ENCODE results near the gene TRIP10. TPM values are rescaled to one million over a fixed set of nuclear protein-coding genes. Genes with fewer than 3 reads are reported as not detected.
"Not testable (repeated sequence)": the region's sequence is repeated elsewhere in the genome, so short reads cannot be mapped to it uniquely, and the experiment has no call there.

TRIP10 gene
- total and polyA plus RNA-seq, 4 donors: 60.8 to 97.3 (median 79.8) TPM

DNA sequence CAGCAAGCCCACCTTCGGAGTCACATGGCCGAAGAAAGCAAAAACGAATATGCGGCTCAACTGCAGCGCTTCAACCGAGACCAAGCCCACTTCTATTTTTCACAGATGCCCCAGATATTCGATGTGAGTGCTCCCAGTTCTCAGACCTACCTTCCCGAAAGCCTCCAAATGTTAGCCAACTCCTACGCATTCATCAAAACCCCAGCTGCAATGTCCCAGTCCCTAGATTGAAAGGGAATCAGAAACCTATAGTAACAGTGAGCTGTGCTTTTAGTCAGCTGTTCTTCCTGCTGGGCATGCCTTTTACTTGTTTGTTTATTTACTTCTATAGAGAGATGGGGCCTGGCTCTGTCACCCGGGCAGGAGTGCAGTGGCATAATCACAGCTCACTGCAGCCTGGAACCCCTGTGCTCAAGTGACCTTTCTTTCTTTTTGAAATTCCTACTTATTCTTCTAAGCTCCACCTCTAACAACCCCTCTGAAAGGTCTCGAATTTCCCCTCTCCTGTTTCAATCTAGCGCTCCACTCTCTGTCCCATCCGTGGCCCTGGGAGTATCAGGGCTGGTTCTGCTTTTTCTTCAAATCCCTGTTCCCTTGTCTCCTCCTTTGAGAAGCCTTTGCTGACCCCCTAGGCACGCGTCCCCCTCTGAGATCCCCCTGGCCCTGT lies 4.4 kb downstream of the TRIP10 start:
- no peaks in the 10 kb centered on the region for H3K9me3 ChIP-seq (ENCODE audit: control insufficient read depth in 4 of 4, insufficient read depth in 3 of 4, low read length in 3 of 4)
- H3K9ac ChIP-seq (ENCODE audit: insufficient read depth in 1 of 2, low read length in 2 of 2): no peak overlapping the region
- peaks cover 0 to 50% (median 21%) of the 10 kb centered on the region in 5 donors for H3K4me1 ChIP-seq (ENCODE audit: control insufficient read depth in 5 of 5, insufficient read depth in 5 of 5, low read length in 5 of 5)
- WGBS, 2 donors: 84 to 92% methylated on average over 15 of the region's 15 CpGs
- H3K4me3 ChIP-seq: no peak overlapping the region
- peaks cover 18 to 41% (median 27%) of the 10 kb centered on the region in 4 donors for H3K36me3 ChIP-seq (ENCODE audit: control insufficient read depth in 4 of 4, insufficient read depth in 4 of 4, low read length in 4 of 4)
- TF ChIP-seq, protein P1, sequence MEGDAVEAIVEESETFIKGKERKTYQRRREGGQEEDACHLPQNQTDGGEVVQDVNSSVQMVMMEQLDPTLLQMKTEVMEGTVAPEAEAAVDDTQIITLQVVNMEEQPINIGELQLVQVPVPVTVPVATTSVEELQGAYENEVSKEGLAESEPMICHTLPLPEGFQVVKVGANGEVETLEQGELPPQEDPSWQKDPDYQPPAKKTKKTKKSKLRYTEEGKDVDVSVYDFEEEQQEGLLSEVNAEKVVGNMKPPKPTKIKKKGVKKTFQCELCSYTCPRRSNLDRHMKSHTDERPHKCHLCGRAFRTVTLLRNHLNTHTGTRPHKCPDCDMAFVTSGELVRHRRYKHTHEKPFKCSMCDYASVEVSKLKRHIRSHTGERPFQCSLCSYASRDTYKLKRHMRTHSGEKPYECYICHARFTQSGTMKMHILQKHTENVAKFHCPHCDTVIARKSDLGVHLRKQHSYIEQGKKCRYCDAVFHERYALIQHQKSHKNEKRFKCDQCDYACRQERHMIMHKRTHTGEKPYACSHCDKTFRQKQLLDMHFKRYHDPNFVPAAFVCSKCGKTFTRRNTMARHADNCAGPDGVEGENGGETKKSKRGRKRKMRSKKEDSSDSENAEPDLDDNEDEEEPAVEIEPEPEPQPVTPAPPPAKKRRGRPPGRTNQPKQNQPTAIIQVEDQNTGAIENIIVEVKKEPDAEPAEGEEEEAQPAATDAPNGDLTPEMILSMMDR (IDR thresholded peaks at IDR 0.05; ENCODE audit: control extremely low read depth, extremely low read depth): no peak
- peak overlapping the region; percentile 81 for H3K27ac ChIP-seq (ENCODE audit: low read depth in 1 of 2, low read length in 1 of 2)
- ATAC-seq (ENCODE audit: insufficient read depth, low FRiP score) (no peak), DNase-seq (no peak)
- H3K27me3 ChIP-seq (ENCODE audit: control insufficient read depth in 3 of 3, insufficient read depth in 3 of 3, low read length in 2 of 3): no peaks in the 10 kb centered on the region

DNA sequence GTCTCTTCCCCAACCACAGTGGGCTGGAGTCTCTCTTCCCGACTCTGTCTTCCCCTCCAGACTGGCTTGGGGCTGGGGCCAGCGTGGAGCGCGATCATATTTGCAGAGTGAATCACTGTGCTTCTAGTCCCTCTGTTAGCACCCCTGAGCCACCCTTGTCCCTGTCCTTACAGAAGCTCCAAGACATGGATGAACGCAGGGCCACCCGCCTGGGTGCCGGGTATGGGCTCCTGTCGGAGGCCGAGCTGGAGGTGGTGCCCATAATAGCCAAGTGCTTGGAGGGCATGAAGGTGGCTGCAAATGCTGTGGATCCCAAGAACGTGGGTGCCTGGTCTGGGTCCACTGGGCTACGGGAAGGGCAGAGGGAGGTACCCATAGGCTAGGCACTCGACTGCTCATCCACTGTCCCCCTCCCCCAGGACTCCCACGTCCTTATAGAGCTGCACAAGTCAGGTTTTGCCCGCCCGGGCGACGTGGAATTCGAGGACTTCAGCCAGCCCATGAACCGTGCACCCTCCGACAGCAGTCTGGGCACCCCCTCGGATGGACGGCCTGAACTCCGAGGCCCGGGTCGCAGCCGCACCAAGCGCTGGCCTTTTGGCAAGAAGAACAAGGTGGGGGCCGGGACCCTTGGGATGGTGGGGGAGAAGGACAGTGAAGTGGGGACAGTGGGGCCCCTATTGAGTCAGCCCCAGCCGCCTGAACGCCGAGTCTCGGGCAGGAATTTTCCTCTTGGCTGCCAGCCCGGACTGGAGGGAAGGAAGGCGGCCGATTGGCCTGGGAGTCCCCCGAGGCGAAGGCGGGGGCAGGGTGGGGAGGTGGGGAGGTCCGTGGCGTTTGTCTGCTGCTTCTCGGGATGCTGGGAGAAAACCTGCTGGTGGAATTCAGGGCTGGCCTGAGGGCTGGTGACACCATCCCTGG lies 5.2 kb downstream of the TRIP10 start:
- peaks cover 21 to 48% (median 34%) of the 10 kb centered on the region in 4 donors for H3K36me3 ChIP-seq (ENCODE audit: control insufficient read depth in 4 of 4, insufficient read depth in 4 of 4, low read length in 4 of 4)
- peak overlapping the region; percentile 81 for H3K27ac ChIP-seq (ENCODE audit: low read depth in 1 of 2, low read length in 1 of 2)
- H3K9me3 ChIP-seq (ENCODE audit: control insufficient read depth in 4 of 4, insufficient read depth in 3 of 4, low read length in 3 of 4): no peaks in the 10 kb centered on the region

DNA sequence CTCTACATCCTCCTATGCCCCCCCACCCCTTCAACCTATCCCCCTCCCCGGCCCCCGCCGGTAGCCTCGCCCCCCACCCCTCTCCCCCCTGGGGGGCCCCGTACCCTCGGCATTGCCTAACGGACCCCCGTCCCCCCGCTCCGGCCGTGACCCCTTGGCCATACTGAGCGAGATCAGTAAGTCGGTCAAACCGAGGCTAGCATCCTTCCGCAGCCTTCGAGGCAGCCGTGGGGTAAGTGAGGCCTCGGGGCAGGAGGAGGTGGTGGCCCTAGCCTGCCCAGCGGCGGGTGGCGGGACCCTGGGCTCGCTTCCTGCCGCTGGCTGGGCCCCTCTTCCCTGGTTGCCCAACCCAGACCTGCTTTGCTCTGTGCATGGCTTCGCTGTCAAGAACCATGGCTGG lies 6.5 kb downstream of the TRIP10 start:
- TF ChIP-seq, protein P1 (IDR thresholded peaks at IDR 0.05; ENCODE audit: control extremely low read depth, extremely low read depth): no peak
- H3K27ac ChIP-seq (ENCODE audit: low read depth in 1 of 2, low read length in 1 of 2): no peak overlapping the region
- H3K9me3 ChIP-seq (ENCODE audit: control insufficient read depth in 4 of 4, insufficient read depth in 3 of 4, low read length in 3 of 4): no peaks in the 10 kb centered on the region
- DNase-seq (no peak), ATAC-seq (ENCODE audit: insufficient read depth, low FRiP score) (no peak)
- H3K27me3 ChIP-seq (ENCODE audit: control insufficient read depth in 3 of 3, insufficient read depth in 3 of 3, low read length in 2 of 3): no peaks in the 10 kb centered on the region
- H3K4me1 ChIP-seq (ENCODE audit: control insufficient read depth in 5 of 5, insufficient read depth in 5 of 5, low read length in 5 of 5): peaks cover 0 to 50% (median 26%) of the 10 kb centered on the region in 5 donors
- no peak overlapping the region for H3K9ac ChIP-seq (ENCODE audit: insufficient read depth in 1 of 2, low read length in 2 of 2)
- WGBS, 2 donors: 89 to 94% methylated on average over 21 to 24 of the region's 24 CpGs
- no peak overlapping the region for H3K4me3 ChIP-seq
- peaks cover 29 to 52% (median 40%) of the 10 kb centered on the region in 4 donors for H3K36me3 ChIP-seq (ENCODE audit: control insufficient read depth in 4 of 4, insufficient read depth in 4 of 4, low read length in 4 of 4)

More for the DNA sequence above, 5.2 kb downstream of the TRIP10 start:
- DNase-seq: peak; percentile 94 to 98 (median 96)
- H3K27me3 ChIP-seq (ENCODE audit: control insufficient read depth in 3 of 3, insufficient read depth in 3 of 3, low read length in 2 of 3): no peaks in the 10 kb centered on the region
- peak; percentile 62 for ATAC-seq (ENCODE audit: insufficient read depth, low FRiP score)
- no peak overlapping the region for H3K4me3 ChIP-seq
- peak overlapping the region in 1 of 2 donors; percentile 28 for H3K9ac ChIP-seq (ENCODE audit: insufficient read depth in 1 of 2, low read length in 2 of 2)
- 35 to 59% methylated on average over 40 to 41 of the region's 41 CpGs for WGBS, 2 donors
- H3K4me1 ChIP-seq (ENCODE audit: control insufficient read depth in 5 of 5, insufficient read depth in 5 of 5, low read length in 5 of 5): peaks cover 0 to 48% (median 26%) of the 10 kb centered on the region in 5 donors
- TF ChIP-seq, protein P1 (IDR thresholded peaks at IDR 0.05; ENCODE audit: control extremely low read depth, extremely low read depth): no peak

DNA sequence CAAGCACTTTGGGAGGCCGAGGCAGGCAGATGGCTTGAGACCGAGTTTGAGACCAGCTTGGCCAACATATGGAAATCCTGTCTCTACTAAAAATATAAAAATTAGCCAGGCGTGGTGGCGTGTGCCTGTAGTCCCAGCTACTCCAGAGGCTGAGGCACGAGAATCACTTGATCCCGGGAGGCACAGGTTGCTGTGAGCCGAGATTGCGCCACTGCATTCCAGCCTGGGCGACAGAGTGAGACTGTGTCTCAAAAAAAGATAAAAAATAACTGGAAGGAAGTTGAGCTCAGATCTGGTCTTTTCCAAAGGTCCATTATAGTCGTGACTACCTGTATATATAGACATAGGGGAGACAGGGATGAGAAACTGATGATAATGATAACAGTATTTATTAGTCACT lies 9.1 kb downstream of the TRIP10 start:
- H3K9me3 ChIP-seq (ENCODE audit: control insufficient read depth in 4 of 4, insufficient read depth in 3 of 4, low read length in 3 of 4); H3K9ac ChIP-seq (ENCODE audit: insufficient read depth in 1 of 2, low read length in 2 of 2); H3K27me3 ChIP-seq (ENCODE audit: control insufficient read depth in 3 of 3, insufficient read depth in 3 of 3, low read length in 2 of 3); DNase-seq; H3K4me3 ChIP-seq; ATAC-seq (ENCODE audit: insufficient read depth, low FRiP score): not testable (repeated sequence)
- 71 to 85% methylated on average over 10 of the region's 10 CpGs for WGBS, 2 donors
- peak overlapping the region in 1 of 2 donors; percentile 44 for H3K27ac ChIP-seq (ENCODE audit: low read depth in 1 of 2, low read length in 1 of 2)
- H3K36me3 ChIP-seq (ENCODE audit: control insufficient read depth in 4 of 4, insufficient read depth in 4 of 4, low read length in 4 of 4): peaks cover 26 to 57% (median 47%) of the 10 kb centered on the region in 4 donors
- peaks cover 0 to 33% (median 20%) of the 10 kb centered on the region in 5 donors for H3K4me1 ChIP-seq (ENCODE audit: control insufficient read depth in 5 of 5, insufficient read depth in 5 of 5, low read length in 5 of 5)

Data from lung (tissue), 12 donors.